Heart right ventricle (tissue), 16 donors: ENCODE data around the gene SLC7A6. TPM values are rescaled to one million over a fixed set of nuclear protein-coding genes. Genes with fewer than 3 reads are reported as not detected.

ENCODE experiments used
- ATAC-seq, 8 donors: fragments of 200-7000 bp; cut with Tn5 transposase; one replicate each; pipeline ENCODE4 v1.9.1; 2020; ENCODE audit warnings: mild to moderate bottlenecking in 8 of 8, moderate library complexity in 8 of 8, moderate number of reproducible peaks in 1 of 8
- DNase-seq, 2 donors: peaks; one replicate each; pipeline ENCODE4 v3.0.0-alpha.2; 2020
- H3K27ac ChIP-seq, 10 donors: fragments of 200-600 bp; sonication (generic) in 2 of 10; one replicate each; pipeline versions ENCODE4 v1.5.0 to v1.8.0; 2020 to 2022; ENCODE audit warnings: mild to moderate bottlenecking in 3 of 10
- H3K27me3 ChIP-seq, 7 donors: fragments of 200-600 bp; one replicate each; pipeline ENCODE4 v1.8.0; 2021 to 2022; ENCODE audit warnings: mild to moderate bottlenecking in 2 of 7
- H3K36me3 ChIP-seq, 9 donors: fragments of 200-600 bp; sonication (generic) in 1 of 9; one replicate each; pipeline versions ENCODE4 v1.5.0 to v1.8.0; 2020 to 2022; ENCODE audit warnings: mild to moderate bottlenecking in 2 of 9
- H3K4me1 ChIP-seq, 9 donors: fragments of 200-600 bp; sonication (generic) in 1 of 9; one replicate each; pipeline versions ENCODE4 v1.5.0 to v1.8.0; 2020 to 2022; ENCODE audit warnings: mild to moderate bottlenecking in 4 of 9
- H3K4me3 ChIP-seq, 10 donors: fragments of 200-600 bp; sonication (generic) in 2 of 10; one replicate each; pipeline versions ENCODE4 v1.5.0 to v1.8.0; 2020 to 2022; ENCODE audit warnings: mild to moderate bottlenecking in 7 of 10, moderate library complexity in 2 of 10
- H3K9me3 ChIP-seq, 11 donors: fragments of 200-600 bp in 10 of 11; sonication (generic) in 2 of 11; one replicate each; pipeline versions ENCODE4 v1.5.0 to v1.8.0; 2013 to 2022; ENCODE audit warnings: mild to moderate bottlenecking in 2 of 11, control low read depth in 1 of 11, moderate library complexity in 1 of 11
- WGBS, 2 donors: extraction: QIAGEN DNeasy Blood & Tissue Kit; methylation state at CpG; one replicate each; pipeline ENCODE4 v1.1.7; 2013; ENCODE audit warnings: inconsistent platforms in 1 of 2; 5-methylcytosine and 5-hydroxymethylcytosine counted together
- intact Hi-C, 10 donors: fragments of 100-400 bp; cut with DNase I; formaldehyde crosslinking; loops; one replicate each; pipeline versions ENCODE4 v1.11.1 to v1.14.2; 2022
- polyA plus RNA-seq, 2 donors: library from polyadenylated mRNA; stranded (reverse); fragments of 200-250 nt; gene quantifications; one replicate each; pipeline ENCODE4 v1.2.3, GENCODE V29; 2013
- total RNA-seq, 10 donors: library from RNA; stranded (reverse); fragmentation: NEBNext Ultra II Directional in 3 of 10; extraction: Animal tissue kit (Norgen Biotek cat#: 25700) in 3 of 10; gene quantifications; one replicate each; pipeline versions ENCODE4 v1.2.1 to v1.2.4, GENCODE V29; 2021 to 2023
- TF ChIP-seq, protein P1 (sequence below), 9 donors: fragments of 200-600 bp; sonication (generic) in 2 of 9; IDR thresholded peaks; one replicate each; pipeline versions ENCODE4 v1.5.0 to v1.8.0; 2021 to 2022; ENCODE audit warnings: antibody characterized with exemption in 9 of 9, mild to moderate bottlenecking in 5 of 9, moderate library complexity in 1 of 9
- donor health status: Arrhythmogenic right ventricular cardiomyopathy.
- donor health status: ischemic (EF 13 %, LVEDD 7.1; RV severe dilation, severe dysfunction).
- donor health status: healthy with polysubstance abuse.
- donor health status: DM: no; HTN: yes; CAD: no.
- donor health status: DM: no; HTN: no; CAD: no.
- donor health status: ischemic (EF 25% LVEDD 6.9; RV normal size, moderate dysfunction).
- donor health status: ischemic (EF 25% LVEDD 5.7; RV mildly dilated, moderate dysfunction).
- donor health status: healthy.
- donor health status: DM: yes; HTN: yes; CAD: no.
- donor health status: Ischemic cardiomyopathy.
- donor health status: ischemic (EF 35%, LVEDD 5.7; RV mildly dilated, moderate dysfunction).
- donor health status: nonischemic (EF 11% LVEDD 7.7; RV severe dilation, severe dysfunction).
- donor health status: DM: yes; HTN: yes; CAD: no.
- donor health status: PGD.
- donor health status: ischemic (EF 29% LVEDD 5.4; RV normal size, mild dysfunction).
- donor health status: nonischemic (EF 23%, LVEDD 6.1; RV moderate dilation, normal function).

SLC7A6 gene
- total and polyA plus RNA-seq, 12 donors: 22.6 to 85.6 (median 42.4) TPM

GRCh38 chr16:68319185-68319908 is 55.0 kb downstream of the SLC7A6 start:
- TF ChIP-seq, protein P1, sequence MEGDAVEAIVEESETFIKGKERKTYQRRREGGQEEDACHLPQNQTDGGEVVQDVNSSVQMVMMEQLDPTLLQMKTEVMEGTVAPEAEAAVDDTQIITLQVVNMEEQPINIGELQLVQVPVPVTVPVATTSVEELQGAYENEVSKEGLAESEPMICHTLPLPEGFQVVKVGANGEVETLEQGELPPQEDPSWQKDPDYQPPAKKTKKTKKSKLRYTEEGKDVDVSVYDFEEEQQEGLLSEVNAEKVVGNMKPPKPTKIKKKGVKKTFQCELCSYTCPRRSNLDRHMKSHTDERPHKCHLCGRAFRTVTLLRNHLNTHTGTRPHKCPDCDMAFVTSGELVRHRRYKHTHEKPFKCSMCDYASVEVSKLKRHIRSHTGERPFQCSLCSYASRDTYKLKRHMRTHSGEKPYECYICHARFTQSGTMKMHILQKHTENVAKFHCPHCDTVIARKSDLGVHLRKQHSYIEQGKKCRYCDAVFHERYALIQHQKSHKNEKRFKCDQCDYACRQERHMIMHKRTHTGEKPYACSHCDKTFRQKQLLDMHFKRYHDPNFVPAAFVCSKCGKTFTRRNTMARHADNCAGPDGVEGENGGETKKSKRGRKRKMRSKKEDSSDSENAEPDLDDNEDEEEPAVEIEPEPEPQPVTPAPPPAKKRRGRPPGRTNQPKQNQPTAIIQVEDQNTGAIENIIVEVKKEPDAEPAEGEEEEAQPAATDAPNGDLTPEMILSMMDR (IDR thresholded peaks at IDR 0.05): no peak
- 89 to 91% methylated on average over 6 of the region's 6 CpGs for WGBS, 2 donors
- H3K4me1 ChIP-seq: no peaks in the 10 kb centered on the region
- H3K27me3 ChIP-seq: no peaks in the 10 kb centered on the region
- DNase-seq (no peak), ATAC-seq (no peak)
- no peak overlapping the region for H3K27ac ChIP-seq
- H3K4me3 ChIP-seq: no peak overlapping the region
- no peaks in the 10 kb centered on the region for H3K9me3 ChIP-seq
- peaks cover 0 to 99% (median 38%) of the 10 kb centered on the region in 9 donors for H3K36me3 ChIP-seq
- intact Hi-C loops: no loop called here

GRCh38 chr16:68324336-68324735 is 60.0 kb downstream of the SLC7A6 start:
- Histone ChIP-seq H3K27me3 (no peaks in the 10 kb centered on the region), H3K4me3 (no peak overlapping the region), H3K4me1 (peaks cover 0 to 8% (median 0%) of the 10 kb centered on the region in 9 donors), H3K27ac (no peak overlapping the region), H3K9me3 (no peaks in the 10 kb centered on the region), H3K36me3 (peaks cover 0 to 88% (median 23%) of the 10 kb centered on the region in 9 donors)
- 92 to 93% methylated on average over 5 of the region's 5 CpGs for WGBS, 2 donors
- no peak for ATAC-seq
- no peak for DNase-seq
- intact Hi-C loops: no loop called here
- TF ChIP-seq, protein P1 (IDR thresholded peaks at IDR 0.05): no peak

- intact Hi-C loops: loop anchor here in 5 of 10 donors (5.0 kb wide), 2 partner anchors 63 to 83 kb away; partner anchors contain the start of gene SLC7A6 (in 1 of the 5)
- ATAC-seq (no peak), DNase-seq (no peak)
- WGBS, 2 donors: 90 to 92% methylated on average over 8 of the region's 8 CpGs
- Histone ChIP-seq H3K4me1 (peaks cover 0 to 8% (median 0%) of the 10 kb centered on the region in 9 donors), H3K36me3 (peaks cover 0 to 88% (median 19%) of the 10 kb centered on the region in 9 donors), H3K4me3 (no peak overlapping the region), H3K27me3 (no peaks in the 10 kb centered on the region), H3K27ac (no peak overlapping the region), H3K9me3 (no peaks in the 10 kb centered on the region)
- TF ChIP-seq, protein P1 (IDR thresholded peaks at IDR 0.05): no peak
Observed at GRCh38 chr16:68324780-68325357, 60.5 kb downstream of the SLC7A6 start.

DNA sequence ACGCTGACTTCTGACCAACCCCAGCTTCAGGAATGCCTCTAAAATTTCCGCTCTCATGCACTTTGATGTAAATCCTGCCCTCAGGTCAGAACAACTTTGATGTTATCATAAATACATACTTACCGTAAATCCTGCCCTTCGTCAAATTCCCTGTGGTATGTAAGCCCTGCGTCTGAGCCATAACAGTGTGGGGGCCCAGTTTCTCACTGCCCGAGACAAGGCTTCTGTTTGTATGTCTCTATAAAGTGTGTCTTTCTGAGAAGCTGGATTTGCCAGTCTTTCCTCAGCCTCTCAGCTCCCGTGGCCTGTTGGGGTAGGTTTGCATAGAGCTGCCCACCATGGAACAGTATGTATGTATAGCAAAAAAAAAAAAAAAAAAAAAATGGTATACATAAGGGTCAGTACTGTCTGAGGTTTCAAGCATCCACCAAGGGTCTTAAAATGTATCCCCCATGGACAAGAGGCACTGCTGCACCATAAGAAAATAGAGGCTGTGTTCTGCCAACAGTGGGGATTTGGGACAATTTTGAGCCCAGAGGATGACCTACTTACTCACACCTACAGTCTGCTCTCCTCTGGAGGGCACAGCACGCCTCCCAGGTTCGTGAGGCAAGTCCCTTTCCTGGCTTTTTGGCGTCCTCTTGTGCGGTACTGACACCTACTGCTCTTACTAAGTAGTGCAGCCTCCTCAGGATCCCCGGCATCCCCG is 64.0 kb downstream of the SLC7A6 start:
- intact Hi-C loops: loop anchor here (1.0 to 5.0 kb wide), 8 partner anchors 65 to 89 kb away; partner anchors contain the start of gene SLC7A6 (in 1 of the 10)
- TF ChIP-seq, protein P1 (IDR thresholded peaks at IDR 0.05): peak; percentile 80 to 96 (median 93)
- Histone ChIP-seq H3K4me1 (peaks cover 0 to 29% (median 18%) of the 10 kb centered on the region in 9 donors), H3K4me3 (no peak overlapping the region), H3K36me3 (peaks cover 0 to 78% (median 8%) of the 10 kb centered on the region in 9 donors), H3K27ac (no peak overlapping the region), H3K27me3 (no peaks in the 10 kb centered on the region), H3K9me3 (no peaks in the 10 kb centered on the region)
- peak; percentile 64 to 72 for DNase-seq
- 35 to 40% methylated on average over 13 of the region's 13 CpGs for WGBS, 2 donors
- ATAC-seq: peak; percentile 85 to 95 (median 90)
